GM12878 (cell line): ENCODE data around the gene GPR179. TPM values are rescaled to one million over a fixed set of nuclear protein-coding genes. Genes with fewer than 3 reads are reported as not detected.

Experiments used
- ATAC-seq: fragments of 200-7000 bp; cut with Tn5 transposase; 3 replicates; pipeline ENCODE4 v1.9.1; 2020; ENCODE audit warnings: mild to moderate bottlenecking, moderate library complexity
- BruUV-seq: library from RNA; stranded (reverse); fragments of 400-500 nt; replicated peaks from 2 replicates; lab custom pipeline; 2021; lab: Mats Ljungman, UMichigan
- CTCF ChIA-PET: fragments of 300-600 bp; sonication (Branson Sonifier 250); formaldehyde crosslinking; extraction: SDS; loops from one replicate; lab custom pipeline; 2021; ENCODE audit warnings: inconsistent platforms; lab: Yijun Ruan, JAX
- POLR2A ChIA-PET: fragments of 350-600 bp; formaldehyde crosslinking; extraction: SDS; loops from one replicate; lab custom pipeline; 2021; ENCODE audit warnings: inconsistent platforms; lab: Charles Lee
- RAD21 ChIA-PET: fragments of 300-600 bp; sonication (Branson Sonifier 250); formaldehyde crosslinking; loops from one replicate; lab custom pipeline; 2023; ENCODE audit warnings: antibody characterized with exemption; ENCODE audit not compliant: unreplicated experiment; lab: Charles Lee
- SMC1A ChIA-PET: fragments of 300-600 bp; sonication (Branson Sonifier 250); formaldehyde crosslinking; loops from one replicate; lab custom pipeline; 2023; ENCODE audit not compliant: unreplicated experiment, uncharacterized antibody; lab: Charles Lee
- DNase-seq: peaks from one replicate; pipeline ENCODE4 v3.0.0-alpha.2; 2011; ENCODE audit warnings: low read depth, low spot score
- FAIRE-seq: peaks from 3 replicates; lab custom pipeline; 2011; peaks lifted over from hg19 to GRCh38; lab: Jason Lieb, UNC
- H2AFZ ChIP-seq: 2 replicates; pipeline ENCODE4 v1.6.0; 2011; ENCODE audit warnings: low read depth, low read length, control low read depth; ENCODE audit not compliant: control insufficient read depth
- H3K27ac ChIP-seq: 2 replicates; pipeline ENCODE4 v1.5.1; 2011; ENCODE audit warnings: control low read depth; ENCODE audit not compliant: control insufficient read depth, insufficient read depth
- H3K27me3 ChIP-seq, 2 experiments: replicated peaks in 1 of 2; 2 replicates each; pipeline versions ENCODE4 v1.6.0 to v1.6.1; 2011; ENCODE audit warnings: low read length in 1 of 2; ENCODE audit not compliant: control insufficient read depth in 2 of 2, insufficient read depth in 2 of 2
- H3K36me3 ChIP-seq, 2 experiments: 2 replicates each; pipeline ENCODE4 v1.5.1; 2011; ENCODE audit warnings: low read length in 1 of 2; ENCODE audit not compliant: control insufficient read depth in 2 of 2, insufficient read depth in 2 of 2
- H3K4me1 ChIP-seq: 2 replicates; pipeline ENCODE4 v1.6.1; 2011; ENCODE audit warnings: mild to moderate bottlenecking, low read length, moderate library complexity, mixed read lengths; ENCODE audit not compliant: control insufficient read depth, insufficient read depth
- H3K4me2 ChIP-seq: 2 replicates; pipeline ENCODE4 v1.6.0; 2011; ENCODE audit warnings: control low read depth; ENCODE audit not compliant: control insufficient read depth, insufficient read depth
- H3K4me3 ChIP-seq: fragments of 200-600 bp; sonication (generic); 2 replicates; pipeline ENCODE4 v1.5.1; 2016
- H3K79me2 ChIP-seq: 2 replicates; pipeline ENCODE4 v1.6.0; 2011; ENCODE audit warnings: low read length; ENCODE audit not compliant: control insufficient read depth, insufficient read depth
- H3K9ac ChIP-seq: 2 replicates; pipeline ENCODE4 v1.8.0; 2011; ENCODE audit warnings: low read length, control low read depth, mixed read lengths; ENCODE audit not compliant: control insufficient read depth, insufficient read depth
- H3K9me3 ChIP-seq: replicated peaks from 3 replicates; pipeline ENCODE4 v1.5.1; 2011; ENCODE audit warnings: mild to moderate bottlenecking, low read length; ENCODE audit not compliant: control insufficient read depth, insufficient read depth
- H4K20me1 ChIP-seq: 2 replicates; pipeline ENCODE4 v1.6.0; 2011; ENCODE audit not compliant: control insufficient read depth, insufficient read depth
- CBX5 ChIP-seq: sonication (generic); IDR thresholded peaks from 2 replicates; pipeline ENCODE4 v1.6.1; 2016; ENCODE audit warnings: low read depth, moderate library complexity, mild to moderate bottlenecking, inconsistent platforms
- CHD2 ChIP-seq: IDR thresholded peaks from 2 replicates; pipeline ENCODE4 v1.6.1; 2011; ENCODE audit warnings: low read depth, low read length, improper control_type of control experiment, borderline replicate concordance
- EGR1 ChIP-seq, 2 experiments: IDR thresholded peaks; 1 replicate in 1 of 2; 2 replicates in 1 of 2; pipeline ENCODE4 v1.6.1; 2011 to 2012; ENCODE audit warnings: low read depth in 2 of 2, low read length in 2 of 2, borderline replicate concordance in 1 of 2, mild to moderate bottlenecking in 1 of 2, moderate library complexity in 1 of 2
- LARP7 ChIP-seq: fragments of 450-650 bp; IDR thresholded peaks from 2 replicates; pipeline ENCODE4 v1.6.1; 2017; ENCODE audit warnings: mild to moderate bottlenecking
- MEF2A ChIP-seq: IDR thresholded peaks from 2 replicates; pipeline ENCODE4 v1.6.1; 2011; ENCODE audit warnings: low read depth, mild to moderate bottlenecking, low read length, moderate library complexity; ENCODE audit not compliant: insufficient read depth
- MYC ChIP-seq: IDR thresholded peaks from 2 replicates; pipeline ENCODE4 v1.6.1; 2011; ENCODE audit warnings: mild to moderate bottlenecking, low read length, moderate library complexity, inconsistent platforms; ENCODE audit not compliant: insufficient read depth, insufficient replicate concordance, insufficient read length, severe bottlenecking
- NR2C1 ChIP-seq: fragments of 450-650 bp; IDR thresholded peaks from 2 replicates; pipeline ENCODE4 v1.6.1; 2017; ENCODE audit warnings: antibody characterized with exemption, mild to moderate bottlenecking, moderate library complexity
- NRF1 ChIP-seq: conservative IDR thresholded peaks from 2 replicates; pipeline ENCODE4 v1.6.1; 2011; ENCODE audit warnings: mild to moderate bottlenecking, low read depth, low read length, improper control_type of control experiment
- POU2F2 ChIP-seq: IDR thresholded peaks from 3 replicates; pipeline ENCODE4 v1.6.1; 2011; ENCODE audit warnings: low read depth, mild to moderate bottlenecking, low read length, borderline replicate concordance
- RBBP5 ChIP-seq: fragments of 200-600 bp; sonication (generic); conservative IDR thresholded peaks from 2 replicates; pipeline ENCODE4 v1.6.1; 2016
- RELA ChIP-seq: fragments of 450-650 bp; IDR thresholded peaks from 2 replicates; pipeline ENCODE4 v1.8.0; 2014; ENCODE audit warnings: borderline replicate concordance; ENCODE audit not compliant: partially characterized antibody
- SIN3A ChIP-seq: IDR thresholded peaks from 2 replicates; pipeline ENCODE4 v1.6.1; 2012; ENCODE audit warnings: low read depth, low read length, improper control_type of control experiment
- SIX5 ChIP-seq: IDR thresholded peaks from 2 replicates; pipeline ENCODE4 v1.6.1; 2011; ENCODE audit warnings: mild to moderate bottlenecking, low read depth, low read length, moderate library complexity; ENCODE audit not compliant: severe bottlenecking
- SMARCA5 ChIP-seq: fragments of 450-650 bp; IDR thresholded peaks from 2 replicates; pipeline ENCODE4 v1.6.1; 2017; ENCODE audit warnings: mild to moderate bottlenecking
- SMC3 ChIP-seq: IDR thresholded peaks from 2 replicates; pipeline ENCODE4 v1.6.1; 2011; ENCODE audit warnings: low read length, improper control_type of control experiment, borderline replicate concordance
- ZBED1 ChIP-seq: IDR thresholded peaks from 2 replicates; pipeline ENCODE4 v1.6.1; 2016; ENCODE audit warnings: borderline replicate concordance
- ZSCAN29 ChIP-seq: fragments of 450-650 bp; IDR thresholded peaks from 2 replicates; pipeline ENCODE4 v1.6.1; 2017; ENCODE audit warnings: mild to moderate bottlenecking, moderate library complexity
- WGBS: methylation state at CpG from one replicate; pipeline ENCODE4 v1.1.6; 2016; ENCODE audit warnings: low lambda C conversion rate; ENCODE audit not compliant: insufficient replicate concordance, insufficient coverage; ENCODE audit errors: missing lambda C conversion rate; 5-methylcytosine and 5-hydroxymethylcytosine counted together
- in situ Hi-C: fragments of 300-500 bp; cut with MboI; formaldehyde crosslinking; loops from 9 replicates; pipeline ENCODE4 v1.14.3; 2018; ENCODE audit warnings: mixed read lengths
- intact Hi-C: fragments of 100-400 bp; cut with micrococcal nuclease; formaldehyde crosslinking; loops from one replicate; pipeline ENCODE4 v1.14.2; 2022; ENCODE audit not compliant: unreplicated experiment
- polyA plus RNA-seq, 11 experiments: library from polyadenylated mRNA; depleted of rRNA in 4 of 11; unstranded in 6 of 11; stranded (reverse) in 5 of 11; fragments of >200 nt; fragmentation: Nextera tagmentation in 4 of 11; fragmentation: Illumina TruSeq in 1 of 11; extraction: Ambion mirVana in 4 of 11; extraction: Trizol in 1 of 11; gene quantifications; 1 replicate in 1 of 11; 2 replicates in 10 of 11; pipeline versions ENCODE4 v1.2.1 to v1.2.3, GENCODE V29; 2011 to 2016; ENCODE audit warnings: inconsistent platforms in 2 of 11, missing spikeins in 2 of 11, low read depth in 1 of 11
- total RNA-seq, 4 experiments: library from RNA; depleted of rRNA in 3 of 4; stranded (reverse); fragments of >200 nt in 3 of 4; fragmentation: Illumina TruSeq in 1 of 4; extraction: Trizol in 1 of 4; gene quantifications; 2 replicates each; pipeline versions ENCODE4 v1.2.1 to v1.2.3, GENCODE V29; 2013 to 2021
- TF ChIP-seq, protein P1 (sequence below): fragments of 450-650 bp; IDR thresholded peaks from 2 replicates; pipeline ENCODE4 v1.6.1; 2016; ENCODE audit warnings: mild to moderate bottlenecking
- TF ChIP-seq, protein P2 (sequence below): fragments of 450-650 bp; IDR thresholded peaks from 2 replicates; pipeline ENCODE4 v1.6.1; 2017; ENCODE audit warnings: low read depth, mild to moderate bottlenecking, moderate library complexity
- TF ChIP-seq, protein P3 (sequence below): fragments of 150-350 bp; IDR thresholded peaks from 2 replicates; pipeline ENCODE4 v1.6.1; 2016; ENCODE audit warnings: low read depth, low read length

GPR179 gene
- total and polyA plus RNA-seq, 10 of the 15 experiments (the other 5 are each of a cell fraction or from before 2014, with no cell fraction given): under 0.01 to 0.08 (median 0.01) TPM; not detected in 3

DNA sequence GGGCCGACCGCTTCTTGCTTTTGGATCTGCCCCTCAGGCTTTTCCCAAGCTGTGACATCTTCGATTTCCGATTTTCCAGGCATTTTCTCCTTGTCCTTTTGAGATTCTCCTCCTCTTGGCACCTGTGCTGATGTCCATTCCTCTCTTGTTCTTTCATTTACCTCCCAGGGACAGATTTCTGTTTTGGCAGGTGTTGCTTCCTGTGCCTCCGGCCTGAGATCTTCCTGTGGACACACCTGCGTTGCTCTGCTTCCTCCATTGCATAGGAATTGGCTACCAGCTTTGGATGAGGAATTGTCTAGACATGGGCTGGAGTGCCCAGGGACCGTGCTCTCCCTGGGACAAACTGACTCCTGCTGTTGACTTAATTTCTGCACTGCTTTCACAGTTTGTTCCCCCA, 15.1 kb downstream of the GPR179 start:
- in situ Hi-C loops: no loop called here
- Histone ChIP-seq H2AFZ (no peak overlapping the region), H3K27me3 (no peaks in the 10 kb centered on the region), H3K4me3 (no peak overlapping the region), H3K9ac (no peak overlapping the region), H3K27ac (no peak overlapping the region)
- no peak for DNase-seq
- CTCF ChIA-PET: interaction anchor here (2.1 kb wide), 1 partner anchor 21 kb away, joined by 8 read pairs; no protein-coding TSS in a partner anchor
- RAD21 ChIA-PET: no interaction called here
- TF ChIP-seq EGR1 (IDR thresholded peaks at IDR 0.05; ENCODE audit: borderline replicate concordance in 1 of 2, low read depth in 2 of 2, low read length in 2 of 2) (no peak), NR2C1 (no peak), CHD2 (no peak), SMC3 (no peak), SIX5 (no peak), RELA (no peak), NRF1 (no peak), CBX5 (no peak), MEF2A (no peak), RBBP5 (no peak), LARP7 (no peak), MYC (no peak), ZBED1 (no peak), POU2F2 (no peak), ZSCAN29 (no peak), SIN3A (no peak), SMARCA5 (no peak)
- TF ChIP-seq, protein P1, sequence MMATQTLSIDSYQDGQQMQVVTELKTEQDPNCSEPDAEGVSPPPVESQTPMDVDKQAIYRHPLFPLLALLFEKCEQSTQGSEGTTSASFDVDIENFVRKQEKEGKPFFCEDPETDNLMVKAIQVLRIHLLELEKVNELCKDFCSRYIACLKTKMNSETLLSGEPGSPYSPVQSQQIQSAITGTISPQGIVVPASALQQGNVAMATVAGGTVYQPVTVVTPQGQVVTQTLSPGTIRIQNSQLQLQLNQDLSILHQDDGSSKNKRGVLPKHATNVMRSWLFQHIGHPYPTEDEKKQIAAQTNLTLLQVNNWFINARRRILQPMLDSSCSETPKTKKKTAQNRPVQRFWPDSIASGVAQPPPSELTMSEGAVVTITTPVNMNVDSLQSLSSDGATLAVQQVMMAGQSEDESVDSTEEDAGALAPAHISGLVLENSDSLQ: no peak
- TF ChIP-seq, protein P2, sequence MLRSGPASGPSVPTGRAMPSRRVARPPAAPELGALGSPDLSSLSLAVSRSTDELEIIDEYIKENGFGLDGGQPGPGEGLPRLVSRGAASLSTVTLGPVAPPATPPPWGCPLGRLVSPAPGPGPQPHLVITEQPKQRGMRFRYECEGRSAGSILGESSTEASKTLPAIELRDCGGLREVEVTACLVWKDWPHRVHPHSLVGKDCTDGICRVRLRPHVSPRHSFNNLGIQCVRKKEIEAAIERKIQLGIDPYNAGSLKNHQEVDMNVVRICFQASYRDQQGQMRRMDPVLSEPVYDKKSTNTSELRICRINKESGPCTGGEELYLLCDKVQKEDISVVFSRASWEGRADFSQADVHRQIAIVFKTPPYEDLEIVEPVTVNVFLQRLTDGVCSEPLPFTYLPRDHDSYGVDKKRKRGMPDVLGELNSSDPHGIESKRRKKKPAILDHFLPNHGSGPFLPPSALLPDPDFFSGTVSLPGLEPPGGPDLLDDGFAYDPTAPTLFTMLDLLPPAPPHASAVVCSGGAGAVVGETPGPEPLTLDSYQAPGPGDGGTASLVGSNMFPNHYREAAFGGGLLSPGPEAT: no peak
- TF ChIP-seq, protein P3, sequence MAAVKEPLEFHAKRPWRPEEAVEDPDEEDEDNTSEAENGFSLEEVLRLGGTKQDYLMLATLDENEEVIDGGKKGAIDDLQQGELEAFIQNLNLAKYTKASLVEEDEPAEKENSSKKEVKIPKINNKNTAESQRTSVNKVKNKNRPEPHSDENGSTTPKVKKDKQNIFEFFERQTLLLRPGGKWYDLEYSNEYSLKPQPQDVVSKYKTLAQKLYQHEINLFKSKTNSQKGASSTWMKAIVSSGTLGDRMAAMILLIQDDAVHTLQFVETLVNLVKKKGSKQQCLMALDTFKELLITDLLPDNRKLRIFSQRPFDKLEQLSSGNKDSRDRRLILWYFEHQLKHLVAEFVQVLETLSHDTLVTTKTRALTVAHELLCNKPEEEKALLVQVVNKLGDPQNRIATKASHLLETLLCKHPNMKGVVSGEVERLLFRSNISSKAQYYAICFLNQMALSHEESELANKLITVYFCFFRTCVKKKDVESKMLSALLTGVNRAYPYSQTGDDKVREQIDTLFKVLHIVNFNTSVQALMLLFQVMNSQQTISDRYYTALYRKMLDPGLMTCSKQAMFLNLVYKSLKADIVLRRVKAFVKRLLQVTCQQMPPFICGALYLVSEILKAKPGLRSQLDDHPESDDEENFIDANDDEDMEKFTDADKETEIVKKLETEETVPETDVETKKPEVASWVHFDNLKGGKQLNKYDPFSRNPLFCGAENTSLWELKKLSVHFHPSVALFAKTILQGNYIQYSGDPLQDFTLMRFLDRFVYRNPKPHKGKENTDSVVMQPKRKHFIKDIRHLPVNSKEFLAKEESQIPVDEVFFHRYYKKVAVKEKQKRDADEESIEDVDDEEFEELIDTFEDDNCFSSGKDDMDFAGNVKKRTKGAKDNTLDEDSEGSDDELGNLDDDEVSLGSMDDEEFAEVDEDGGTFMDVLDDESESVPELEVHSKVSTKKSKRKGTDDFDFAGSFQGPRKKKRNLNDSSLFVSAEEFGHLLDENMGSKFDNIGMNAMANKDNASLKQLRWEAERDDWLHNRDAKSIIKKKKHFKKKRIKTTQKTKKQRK: no peak
- TF ChIP-seq, all 136 proteins: peak for 0
- no TSS peak for BruUV-seq
- ChIA-PET POLR2A (no interaction called here), SMC1A (interaction anchor here (1.7 kb wide), 1 partner anchor 21 kb away, joined by 4 read pairs; no protein-coding TSS in a partner anchor)
- FAIRE-seq (no peak), ATAC-seq (no peak)
- H3K79me2 ChIP-seq: no peaks in the 10 kb centered on the region
- H3K36me3 ChIP-seq: peaks cover 0 to 3% of the 10 kb centered on the region in 2 experiments; a peak in 1 of 4 replicates
- 25% methylated on average over 7 of the region's 7 CpGs for WGBS
- no peaks in the 10 kb centered on the region for H4K20me1 ChIP-seq
- intact Hi-C loops: no loop called here
- no peak overlapping the region for H3K4me2 ChIP-seq
- H3K4me1 ChIP-seq: no peaks in the 10 kb centered on the region; the same call in 1 of the 2 replicates
- H3K9me3 ChIP-seq: no peaks in the 10 kb centered on the region
